HepG2 (cell line): ENCODE measurements around the gene C6orf62. TPM values are rescaled to one million over a fixed set of nuclear protein-coding genes. Genes with fewer than 3 reads are reported as not detected.
A peak's percentile ranks its signal among the peaks of the same experiment; 100 is the strongest.

ENCODE experiments used
- CREB1 ChIP-seq, 2 experiments: fragments of 450-650 bp in 1 of 2; IDR thresholded peaks; 2 replicates each; pipeline ENCODE4 v1.6.1; 2016 to 2017; ENCODE audit warnings: control low read depth in 1 of 2, mild to moderate bottlenecking in 1 of 2, missing compliant biosample characterization in 1 of 2, missing genetic modification characterization in 1 of 2
- DR1 ChIP-seq: sonication (generic); formaldehyde crosslinking; IDR thresholded peaks from 2 replicates; pipeline ENCODE4 v1.8.0; 2021; ENCODE audit warnings: mild to moderate bottlenecking, missing genetic modification reagents, inconsistent platforms
- FOXP1 ChIP-seq, 2 experiments: fragments of 450-650 bp in 1 of 2; IDR thresholded peaks; 2 replicates each; pipeline ENCODE4 v1.6.1; 2017 to 2018; ENCODE audit warnings: antibody characterized with exemption in 1 of 2
- HOXA7 ChIP-seq: sonication (generic); formaldehyde crosslinking; IDR thresholded peaks from 2 replicates; pipeline ENCODE4 v1.8.1; 2022; ENCODE audit warnings: mild to moderate bottlenecking, missing genetic modification reagents, moderate library complexity
- KAT2B ChIP-seq: fragments of 150-350 bp; IDR thresholded peaks from 2 replicates; pipeline ENCODE4 v1.6.1; 2014; ENCODE audit warnings: low read depth, low read length, borderline replicate concordance
- NFRKB ChIP-seq: fragments of 450-650 bp; IDR thresholded peaks from 2 replicates; pipeline ENCODE4 v1.6.1; 2017
- NR2F6 ChIP-seq, 2 experiments: IDR thresholded peaks; 2 replicates each; pipeline ENCODE4 v1.6.1; 2016; ENCODE audit warnings: antibody characterized with exemption in 1 of 2, mild to moderate bottlenecking in 1 of 2
- PAF1 ChIP-seq: IDR thresholded peaks from 2 replicates; pipeline ENCODE4 v1.6.1; 2016; ENCODE audit warnings: missing genetic modification reagents, missing compliant biosample characterization
- PRDM10 ChIP-seq: sonication (generic); formaldehyde crosslinking; IDR thresholded peaks from 2 replicates; pipeline ENCODE4 v1.4.0; 2020; ENCODE audit warnings: low read depth, missing genetic modification reagents
- RFX5 ChIP-seq: IDR thresholded peaks from 2 replicates; pipeline ENCODE4 v1.6.1; 2011; ENCODE audit warnings: low read depth, low read length, improper control_type of control experiment
- SNAI1 ChIP-seq: sonication (generic); formaldehyde crosslinking; IDR thresholded peaks from 2 replicates; pipeline ENCODE4 v1.5.0; 2020; ENCODE audit warnings: mild to moderate bottlenecking, missing genetic modification reagents, borderline replicate concordance
- SRSF4 ChIP-seq: fragments of 200-400 bp; formaldehyde crosslinking; IDR thresholded peaks from one replicate; pipeline ENCODE4 v1.6.1; 2018; ENCODE audit warnings: mild to moderate bottlenecking, low read depth, low read length, moderate library complexity; ENCODE audit not compliant: poor library complexity, severe bottlenecking
- TRIM24 ChIP-seq: sonication (generic); formaldehyde crosslinking; IDR thresholded peaks from 2 replicates; pipeline ENCODE4 v1.8.0; 2022; ENCODE audit warnings: mild to moderate bottlenecking, missing genetic modification reagents
- U2AF1 ChIP-seq: fragments of 200-400 bp; formaldehyde crosslinking; optimal IDR thresholded peaks from 2 replicates; pipeline ENCODE3; 2017; ENCODE audit warnings: mild to moderate bottlenecking, low read depth, low read length
- ZNF10 ChIP-seq: sonication (generic); formaldehyde crosslinking; IDR thresholded peaks from 2 replicates; pipeline ENCODE4 v1.4.0; 2020; ENCODE audit warnings: mild to moderate bottlenecking, low read depth, missing genetic modification reagents, borderline replicate concordance
- ZNF24 ChIP-seq: fragments of 450-650 bp; IDR thresholded peaks from 2 replicates; pipeline ENCODE4 v1.6.1; 2017; ENCODE audit warnings: antibody characterized with exemption, mild to moderate bottlenecking
- ZNF317 ChIP-seq: sonication (generic); formaldehyde crosslinking; IDR thresholded peaks from 2 replicates; pipeline ENCODE4 v1.5.0; 2020; ENCODE audit warnings: mild to moderate bottlenecking, missing genetic modification reagents
- ZNF431 ChIP-seq: sonication (generic); formaldehyde crosslinking; IDR thresholded peaks from 2 replicates; pipeline ENCODE4 v1.9.0; 2022; ENCODE audit warnings: missing genetic modification reagents, low read depth, mild to moderate bottlenecking, borderline replicate concordance
- ZNF788 ChIP-seq: sonication (generic); formaldehyde crosslinking; IDR thresholded peaks from 2 replicates; pipeline ENCODE4 v1.5.0; 2020; ENCODE audit warnings: mild to moderate bottlenecking, missing genetic modification reagents, borderline replicate concordance
- ZSCAN12 ChIP-seq: sonication (generic); formaldehyde crosslinking; IDR thresholded peaks from 2 replicates; pipeline ENCODE4 v1.9.0; 2021; ENCODE audit warnings: mild to moderate bottlenecking, missing genetic modification reagents
- polyA plus RNA-seq, 8 experiments: library from polyadenylated mRNA; depleted of rRNA in 3 of 8; stranded (reverse) in 7 of 8; unstranded in 1 of 8; fragments of >200 nt; fragmentation: Illumina TruSeq in 4 of 8; extraction: Trizol in 4 of 8; gene quantifications; 2 replicates each; pipeline versions ENCODE4 v1.2.1 to v1.2.3, GENCODE V29; 2011 to 2016; ENCODE audit warnings: low read depth in 4 of 8, missing spikeins in 1 of 8, mixed read lengths in 1 of 8; ENCODE audit not compliant: insufficient read depth in 1 of 8
- total RNA-seq, 5 experiments: library from RNA; depleted of rRNA; stranded (reverse); fragments of >200 nt; fragmentation: Illumina TruSeq; extraction: Trizol; gene quantifications; 2 replicates each; pipeline ENCODE4 v1.2.3, GENCODE V29; 2016; ENCODE audit warnings: low read depth in 1 of 5
- TF ChIP-seq, protein P1 (sequence below): IDR thresholded peaks from 2 replicates; pipeline ENCODE4 v1.6.1; 2016; ENCODE audit warnings: missing compliant biosample characterization, missing genetic modification reagents, borderline replicate concordance
- TF ChIP-seq, protein P2 (sequence below): sonication (generic); formaldehyde crosslinking; conservative IDR thresholded peaks from 2 replicates; pipeline ENCODE4 v1.4.0; 2020; ENCODE audit warnings: mild to moderate bottlenecking, missing genetic modification reagents, moderate library complexity

The C6orf62 gene
- total and polyA plus RNA-seq, 2 of the 13 experiments (the other 11 are each of a cell fraction or from before 2014, with no cell fraction given): 54.8 to 90.4 TPM

DNA sequence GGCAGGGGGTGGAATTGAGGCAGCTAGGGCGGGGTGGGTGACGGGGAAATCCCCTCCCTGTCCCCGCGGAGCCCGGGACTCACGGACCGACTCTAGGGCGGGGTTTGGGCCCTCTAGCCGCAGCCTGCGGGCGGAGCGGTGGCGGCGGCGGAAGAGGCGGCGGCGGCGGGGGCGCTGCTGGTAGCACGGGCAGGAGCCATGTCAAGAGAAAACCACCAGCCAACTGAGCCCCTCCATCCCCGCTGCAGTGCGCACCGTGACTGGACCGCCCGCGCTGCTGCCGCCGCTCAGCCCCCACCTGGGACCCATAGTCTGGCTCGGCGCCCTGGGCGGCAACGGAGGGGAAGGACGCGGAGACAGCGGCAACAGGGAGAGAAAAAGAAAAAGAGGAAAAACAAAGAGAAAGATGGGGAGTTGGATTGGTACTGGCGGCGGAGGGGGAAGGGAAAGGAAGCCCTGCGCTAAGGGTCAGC, 1.2 kb upstream of the C6orf62 start (continued):
- TF ChIP-seq NFRKB (no peak), U2AF1 (peak; percentile 29), ZNF788 (CRISPR knock-in tag) (no peak; the same call in 1 of the 2 replicates), CREB1 (IDR thresholded peaks at IDR 0.05) (no peak), CREB1 (CRISPR knock-in tag; IDR thresholded peaks at IDR 0.05) (no peak), DR1 (CRISPR knock-in tag) (no peak), RFX5 (no peak), HOXA7 (CRISPR knock-in tag) (no peak), ZNF10 (no peak), ZNF24 (no peak), TRIM24 (CRISPR knock-in tag) (no peak), ZSCAN12 (CRISPR knock-in tag) (no peak), NR2F6 (IDR thresholded peaks at IDR 0.05) (no peak), NR2F6 (CRISPR knock-in tag; IDR thresholded peaks at IDR 0.05) (no peak), ZNF431 (no peak), PAF1 (no peak), SNAI1 (no peak), KAT2B (no peak), ZNF317 (no peak), FOXP1 (IDR thresholded peaks at IDR 0.05) (no peak), FOXP1 (CRISPR knock-in tag; IDR thresholded peaks at IDR 0.05) (no peak), PRDM10 (CRISPR knock-in tag) (no peak), SRSF4 (no peak)
- TF ChIP-seq, protein P1, sequence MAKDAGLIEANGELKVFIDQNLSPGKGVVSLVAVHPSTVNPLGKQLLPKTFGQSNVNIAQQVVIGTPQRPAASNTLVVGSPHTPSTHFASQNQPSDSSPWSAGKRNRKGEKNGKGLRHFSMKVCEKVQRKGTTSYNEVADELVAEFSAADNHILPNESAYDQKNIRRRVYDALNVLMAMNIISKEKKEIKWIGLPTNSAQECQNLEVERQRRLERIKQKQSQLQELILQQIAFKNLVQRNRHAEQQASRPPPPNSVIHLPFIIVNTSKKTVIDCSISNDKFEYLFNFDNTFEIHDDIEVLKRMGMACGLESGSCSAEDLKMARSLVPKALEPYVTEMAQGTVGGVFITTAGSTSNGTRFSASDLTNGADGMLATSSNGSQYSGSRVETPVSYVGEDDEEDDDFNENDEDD (CRISPR knock-in tag): no peak
- TF ChIP-seq, protein P2, sequence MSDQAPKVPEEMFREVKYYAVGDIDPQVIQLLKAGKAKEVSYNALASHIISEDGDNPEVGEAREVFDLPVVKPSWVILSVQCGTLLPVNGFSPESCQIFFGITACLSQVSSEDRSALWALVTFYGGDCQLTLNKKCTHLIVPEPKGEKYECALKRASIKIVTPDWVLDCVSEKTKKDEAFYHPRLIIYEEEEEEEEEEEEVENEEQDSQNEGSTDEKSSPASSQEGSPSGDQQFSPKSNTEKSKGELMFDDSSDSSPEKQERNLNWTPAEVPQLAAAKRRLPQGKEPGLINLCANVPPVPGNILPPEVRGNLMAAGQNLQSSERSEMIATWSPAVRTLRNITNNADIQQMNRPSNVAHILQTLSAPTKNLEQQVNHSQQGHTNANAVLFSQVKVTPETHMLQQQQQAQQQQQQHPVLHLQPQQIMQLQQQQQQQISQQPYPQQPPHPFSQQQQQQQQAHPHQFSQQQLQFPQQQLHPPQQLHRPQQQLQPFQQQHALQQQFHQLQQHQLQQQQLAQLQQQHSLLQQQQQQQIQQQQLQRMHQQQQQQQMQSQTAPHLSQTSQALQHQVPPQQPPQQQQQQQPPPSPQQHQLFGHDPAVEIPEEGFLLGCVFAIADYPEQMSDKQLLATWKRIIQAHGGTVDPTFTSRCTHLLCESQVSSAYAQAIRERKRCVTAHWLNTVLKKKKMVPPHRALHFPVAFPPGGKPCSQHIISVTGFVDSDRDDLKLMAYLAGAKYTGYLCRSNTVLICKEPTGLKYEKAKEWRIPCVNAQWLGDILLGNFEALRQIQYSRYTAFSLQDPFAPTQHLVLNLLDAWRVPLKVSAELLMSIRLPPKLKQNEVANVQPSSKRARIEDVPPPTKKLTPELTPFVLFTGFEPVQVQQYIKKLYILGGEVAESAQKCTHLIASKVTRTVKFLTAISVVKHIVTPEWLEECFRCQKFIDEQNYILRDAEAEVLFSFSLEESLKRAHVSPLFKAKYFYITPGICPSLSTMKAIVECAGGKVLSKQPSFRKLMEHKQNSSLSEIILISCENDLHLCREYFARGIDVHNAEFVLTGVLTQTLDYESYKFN (CRISPR knock-in tag): no peak; the same call in 1 of the 2 replicates
